HL-60 (cell line): ENCODE data around the gene SPON2.

ENCODE experiments used
- DNase-seq, 2 experiments: peaks; one replicate each; pipeline ENCODE4 v3.0.0-alpha.2; 2010 to 2020; ENCODE audit warnings: low read depth in 1 of 2, low spot score in 1 of 2
- H3K27ac ChIP-seq: fragments of 250-450 bp; sonication (Bioruptor Pico); replicated peaks from 2 replicates; pipeline ENCODE4 v1.5.1; 2020; ENCODE audit warnings: mild to moderate bottlenecking, moderate library complexity
- H3K27me3 ChIP-seq: fragments of 250-450 bp; sonication (Bioruptor Pico); 2 replicates; pipeline ENCODE4 v1.5.1; 2021; ENCODE audit warnings: mild to moderate bottlenecking, moderate library complexity; ENCODE audit not compliant: insufficient read depth, poor library complexity, severe bottlenecking
- H3K4me3 ChIP-seq: replicated peaks from 2 replicates; pipeline ENCODE4 v1.5.1; 2011; ENCODE audit warnings: mild to moderate bottlenecking, control low read depth, low read length; ENCODE audit not compliant: insufficient read depth
- CTCF ChIP-seq: IDR thresholded peaks from one replicate; pipeline ENCODE4 v1.5.1; 2011; ENCODE audit warnings: low read length, control low read depth, inconsistent platforms; ENCODE audit not compliant: insufficient read depth
- GABPA ChIP-seq: IDR thresholded peaks from 2 replicates; pipeline ENCODE4 v1.6.1; 2012; ENCODE audit warnings: low read depth
- POLR2AphosphoS5 ChIP-seq: IDR thresholded peaks from 2 replicates; pipeline ENCODE4 v1.6.1; 2012; ENCODE audit warnings: low read depth
- SPI1 ChIP-seq: IDR thresholded peaks from 2 replicates; pipeline ENCODE4 v1.6.1; 2012; ENCODE audit warnings: low read depth, mild to moderate bottlenecking, borderline replicate concordance
- TF ChIP-seq, protein P1 (sequence below): IDR thresholded peaks from 2 replicates; pipeline ENCODE4 v1.6.1; 2012; ENCODE audit warnings: low read depth; ENCODE audit not compliant: insufficient replicate concordance

The SPON2 gene

DNA sequence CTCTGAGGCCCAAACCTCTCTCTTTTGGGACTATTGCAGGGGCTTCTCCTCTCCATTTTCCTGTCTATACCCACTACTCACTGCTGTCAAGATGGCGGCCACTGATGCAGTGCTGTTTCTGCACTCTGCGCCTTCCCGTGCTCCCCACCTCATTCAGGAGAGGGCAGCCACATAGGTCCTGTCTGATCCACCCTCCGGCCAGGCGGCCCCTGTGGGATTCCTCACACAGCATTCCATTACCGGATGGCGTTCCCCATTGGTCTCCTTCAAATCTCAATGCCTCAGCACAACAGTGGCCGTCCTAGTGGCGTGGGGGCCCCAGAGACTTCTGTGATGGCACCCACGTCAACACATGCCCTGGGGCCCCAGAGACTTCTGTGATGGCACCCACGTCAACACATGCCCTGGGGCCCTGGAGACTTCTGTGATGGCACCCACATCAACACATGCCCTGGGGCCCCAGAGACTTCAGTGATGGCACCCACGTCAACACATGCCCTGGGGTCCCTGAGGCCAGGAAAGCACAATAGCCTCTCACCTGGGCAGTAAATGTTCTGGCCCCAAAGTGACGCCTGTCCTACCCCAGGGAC is 7.3 kb downstream of the SPON2 start:
- TF ChIP-seq GABPA: no peak
- TF ChIP-seq SPI1: no peak
- TF ChIP-seq CTCF: no peak
- no peak for TF ChIP-seq POLR2AphosphoS5
- TF ChIP-seq, protein P1, sequence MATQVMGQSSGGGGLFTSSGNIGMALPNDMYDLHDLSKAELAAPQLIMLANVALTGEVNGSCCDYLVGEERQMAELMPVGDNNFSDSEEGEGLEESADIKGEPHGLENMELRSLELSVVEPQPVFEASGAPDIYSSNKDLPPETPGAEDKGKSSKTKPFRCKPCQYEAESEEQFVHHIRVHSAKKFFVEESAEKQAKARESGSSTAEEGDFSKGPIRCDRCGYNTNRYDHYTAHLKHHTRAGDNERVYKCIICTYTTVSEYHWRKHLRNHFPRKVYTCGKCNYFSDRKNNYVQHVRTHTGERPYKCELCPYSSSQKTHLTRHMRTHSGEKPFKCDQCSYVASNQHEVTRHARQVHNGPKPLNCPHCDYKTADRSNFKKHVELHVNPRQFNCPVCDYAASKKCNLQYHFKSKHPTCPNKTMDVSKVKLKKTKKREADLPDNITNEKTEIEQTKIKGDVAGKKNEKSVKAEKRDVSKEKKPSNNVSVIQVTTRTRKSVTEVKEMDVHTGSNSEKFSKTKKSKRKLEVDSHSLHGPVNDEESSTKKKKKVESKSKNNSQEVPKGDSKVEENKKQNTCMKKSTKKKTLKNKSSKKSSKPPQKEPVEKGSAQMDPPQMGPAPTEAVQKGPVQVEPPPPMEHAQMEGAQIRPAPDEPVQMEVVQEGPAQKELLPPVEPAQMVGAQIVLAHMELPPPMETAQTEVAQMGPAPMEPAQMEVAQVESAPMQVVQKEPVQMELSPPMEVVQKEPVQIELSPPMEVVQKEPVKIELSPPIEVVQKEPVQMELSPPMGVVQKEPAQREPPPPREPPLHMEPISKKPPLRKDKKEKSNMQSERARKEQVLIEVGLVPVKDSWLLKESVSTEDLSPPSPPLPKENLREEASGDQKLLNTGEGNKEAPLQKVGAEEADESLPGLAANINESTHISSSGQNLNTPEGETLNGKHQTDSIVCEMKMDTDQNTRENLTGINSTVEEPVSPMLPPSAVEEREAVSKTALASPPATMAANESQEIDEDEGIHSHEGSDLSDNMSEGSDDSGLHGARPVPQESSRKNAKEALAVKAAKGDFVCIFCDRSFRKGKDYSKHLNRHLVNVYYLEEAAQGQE: no peak
- no peak for DNase-seq
- H3K27me3 ChIP-seq: no peaks in the 10 kb centered on the region
- no peak overlapping the region for H3K4me3 ChIP-seq
- no peak overlapping the region for H3K27ac ChIP-seq

GRCh38 chr4:1164444-1164843 is 7.9 kb downstream of the SPON2 start:
- no peak for DNase-seq
- no peak overlapping the region for H3K27ac ChIP-seq
- H3K27me3 ChIP-seq: no peaks in the 10 kb centered on the region
- TF ChIP-seq SPI1 (no peak), GABPA (no peak), POLR2AphosphoS5 (no peak), CTCF (no peak)
- TF ChIP-seq, protein P1: no peak
- H3K4me3 ChIP-seq: no peak overlapping the region

GRCh38 chr4:1164040-1164439 is 8.3 kb downstream of the SPON2 start:
- Histone ChIP-seq H3K4me3 (no peak overlapping the region), H3K27ac (no peak overlapping the region), H3K27me3 (no peaks in the 10 kb centered on the region)
- no peak for TF ChIP-seq CTCF
- no peak for TF ChIP-seq POLR2AphosphoS5
- no peak for TF ChIP-seq GABPA
- TF ChIP-seq, protein P1: no peak
- TF ChIP-seq SPI1: no peak
- DNase-seq: no peak
